Hindlimb muscle (tissue), 1 donor: ENCODE results near the gene KIAA1328. TPM values are rescaled to one million over a fixed set of nuclear protein-coding genes. Genes with fewer than 3 reads are reported as not detected.

ENCODE experiments used
- polyA plus RNA-seq: library from polyadenylated mRNA; unstranded; fragments of 120-200 nt; gene quantifications from one replicate; pipeline ENCODE4 v1.2.1, GENCODE V29; 2013; ENCODE audit not compliant: insufficient read length

Gene KIAA1328
- polyA plus RNA-seq, 1 donor = 6.1 TPM

Other genes starting within 250 kb of the KIAA1328 start
- gene TPGS2, start 125 bp upstream of the KIAA1328 start, polyA plus RNA-seq = 39.4 TPM